Tibial nerve (tissue), 4 donors: ENCODE data around the gene ASAP3. TPM values are rescaled to one million over a fixed set of nuclear protein-coding genes. Genes with fewer than 3 reads are reported as not detected.

Experiments used
- DNase-seq, 2 donors: peaks; one replicate each; pipeline ENCODE4 v3.0.0-alpha.2; 2019; ENCODE audit warnings: low spot score in 2 of 2
- H3K27ac ChIP-seq, 4 donors: fragments of 200-600 bp; sonication (generic) in 3 of 4; one replicate each; pipeline ENCODE4 v1.5.1; 2017 to 2019; ENCODE audit warnings: mild to moderate bottlenecking in 1 of 4
- H3K27me3 ChIP-seq, 2 donors: fragments of 200-600 bp; sonication (generic) in 1 of 2; one replicate each; pipeline versions ENCODE4 v1.5.1 to v1.6.0; 2017 to 2019
- H3K36me3 ChIP-seq, 3 donors: fragments of 200-600 bp; sonication (generic); one replicate each; pipeline ENCODE4 v1.5.1; 2018 to 2019
- H3K4me1 ChIP-seq, 4 donors: fragments of 200-600 bp; sonication (generic) in 3 of 4; one replicate each; pipeline ENCODE4 v1.5.1; 2017 to 2019
- H3K4me3 ChIP-seq, 4 donors: fragments of 200-600 bp; sonication (generic) in 3 of 4; one replicate each; pipeline ENCODE4 v1.5.1; 2017 to 2019; ENCODE audit warnings: mild to moderate bottlenecking in 1 of 4, moderate library complexity in 1 of 4
- H3K9me3 ChIP-seq, 4 donors: fragments of 200-600 bp; sonication (generic) in 3 of 4; one replicate each; pipeline ENCODE4 v1.5.1; 2017 to 2019
- CTCF ChIP-seq, 5 experiments: fragments of 200-600 bp in 3 of 5; fragments of 450-650 bp in 2 of 5; sonication (generic) in 3 of 5; IDR thresholded peaks; one replicate each; pipeline ENCODE4 v1.5.1; 2016 to 2019; ENCODE audit warnings: antibody characterized with exemption in 5 of 5, mild to moderate bottlenecking in 3 of 5, moderate library complexity in 2 of 5
- EP300 ChIP-seq, 2 donors: sonication (generic); formaldehyde crosslinking; IDR thresholded peaks; one replicate each; pipeline ENCODE4 v1.6.1; 2017; ENCODE audit warnings: antibody characterized with exemption in 2 of 2, mild to moderate bottlenecking in 1 of 2
- POLR2A ChIP-seq, 2 donors: fragments of 450-650 bp; IDR thresholded peaks; one replicate each; pipeline ENCODE4 v1.6.1; 2017; ENCODE audit warnings: antibody characterized with exemption in 2 of 2, mild to moderate bottlenecking in 2 of 2, moderate library complexity in 2 of 2
- WGBS, 2 donors: methylation state at CpG; one replicate each; pipeline ENCODE4 v1.1.5; 2018; 5-methylcytosine and 5-hydroxymethylcytosine counted together
- total RNA-seq, 4 donors: library from RNA; depleted of rRNA; stranded (reverse); fragments of >200 nt; gene quantifications; one replicate each; pipeline ENCODE4 v1.1.0, GENCODE V29; 2016

Gene ASAP3
- total RNA-seq, 4 donors from 2014 or later: 79.8 to 140 (median 117) TPM

GRCh38 chr1:23441446-23442148 is 42.4 kb downstream of the ASAP3 start:
- no peak for TF ChIP-seq EP300 (IDR thresholded peaks at IDR 0.05)
- TF ChIP-seq POLR2A (IDR thresholded peaks at IDR 0.05): no peak
- no peak for TF ChIP-seq CTCF (IDR thresholded peaks at IDR 0.05)
- peaks cover 0 to 67% (median 0%) of the 10 kb centered on the region in 3 donors for H3K36me3 ChIP-seq
- H3K4me1 ChIP-seq: peaks cover 0 to 37% (median 0%) of the 10 kb centered on the region in 4 donors

DNA sequence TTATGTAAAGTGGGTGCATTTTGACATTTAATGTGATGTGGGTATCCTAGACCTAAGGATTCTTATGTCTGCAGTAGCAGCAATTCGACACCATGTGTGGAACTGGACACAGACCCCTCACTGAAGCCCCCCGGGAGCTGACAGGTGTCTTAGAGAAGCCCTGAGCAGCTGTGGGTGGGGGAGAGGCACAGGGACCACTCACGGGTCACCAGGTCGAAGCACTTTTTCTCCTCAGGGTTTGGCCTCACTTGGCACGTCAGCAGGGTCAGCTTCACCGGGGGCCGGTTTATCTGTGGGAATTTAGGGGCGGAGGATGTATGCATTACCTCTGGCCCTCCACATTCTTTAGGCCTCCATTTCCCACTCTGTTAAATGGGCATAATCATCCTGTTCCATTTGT is 45.4 kb downstream of the ASAP3 start:
- Histone ChIP-seq H3K27ac (peak overlapping the region in 1 of 4 donors; percentile 33), H3K36me3 (peaks cover 0 to 98% (median 5%) of the 10 kb centered on the region in 3 donors), H3K9me3 (no peaks in the 10 kb centered on the region), H3K4me3 (no peak overlapping the region), H3K4me1 (peaks cover 0 to 24% (median 0%) of the 10 kb centered on the region in 4 donors), H3K27me3 (no peaks in the 10 kb centered on the region)
- no peak for TF ChIP-seq POLR2A (IDR thresholded peaks at IDR 0.05)
- DNase-seq: no peak
- WGBS, 2 donors: 85 to 91% methylated on average over 8 of the region's 8 CpGs

More at GRCh38 chr1:23441446-23442148, 42.4 kb downstream of the ASAP3 start:
- no peaks in the 10 kb centered on the region for H3K9me3 ChIP-seq
- no peak for DNase-seq
- WGBS, 2 donors: 68 to 76% methylated on average over 7 to 8 of the region's 8 CpGs
- peak overlapping the region in 1 of 4 donors; percentile 78 for H3K27ac ChIP-seq
- H3K4me3 ChIP-seq: no peak overlapping the region
- no peaks in the 10 kb centered on the region for H3K27me3 ChIP-seq

DNA sequence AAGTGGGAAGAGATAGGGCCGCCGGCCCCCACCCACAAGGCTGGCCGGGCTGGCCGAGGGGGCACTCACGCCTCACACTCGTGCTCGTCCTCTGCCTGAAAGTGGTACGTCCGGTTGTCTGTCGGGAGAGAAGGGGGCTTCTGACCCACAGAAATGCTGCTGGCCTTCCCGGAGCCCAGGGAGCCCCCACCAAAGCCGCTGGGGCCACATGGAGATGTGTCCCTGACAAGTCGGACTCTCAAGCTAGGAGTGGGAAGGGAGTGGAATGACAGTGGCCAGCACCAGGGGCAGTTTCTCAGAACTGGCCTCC is 46.7 kb downstream of the ASAP3 start:
- H3K27me3 ChIP-seq: no peaks in the 10 kb centered on the region
- DNase-seq: no peak
- H3K4me1 ChIP-seq: peaks cover 0 to 13% (median 0%) of the 10 kb centered on the region in 4 donors
- 73 to 81% methylated on average over 9 to 10 of the region's 13 CpGs for WGBS, 2 donors
- no peaks in the 10 kb centered on the region for H3K9me3 ChIP-seq
- H3K4me3 ChIP-seq: no peak overlapping the region
- no peak for TF ChIP-seq EP300 (IDR thresholded peaks at IDR 0.05)
- TF ChIP-seq POLR2A (IDR thresholded peaks at IDR 0.05): no peak
- no peak for TF ChIP-seq CTCF (IDR thresholded peaks at IDR 0.05)
- H3K36me3 ChIP-seq: peaks cover 0 to 100% (median 14%) of the 10 kb centered on the region in 3 donors
- peak overlapping the region in 2 of 4 donors; percentile 17 to 69 for H3K27ac ChIP-seq

DNA sequence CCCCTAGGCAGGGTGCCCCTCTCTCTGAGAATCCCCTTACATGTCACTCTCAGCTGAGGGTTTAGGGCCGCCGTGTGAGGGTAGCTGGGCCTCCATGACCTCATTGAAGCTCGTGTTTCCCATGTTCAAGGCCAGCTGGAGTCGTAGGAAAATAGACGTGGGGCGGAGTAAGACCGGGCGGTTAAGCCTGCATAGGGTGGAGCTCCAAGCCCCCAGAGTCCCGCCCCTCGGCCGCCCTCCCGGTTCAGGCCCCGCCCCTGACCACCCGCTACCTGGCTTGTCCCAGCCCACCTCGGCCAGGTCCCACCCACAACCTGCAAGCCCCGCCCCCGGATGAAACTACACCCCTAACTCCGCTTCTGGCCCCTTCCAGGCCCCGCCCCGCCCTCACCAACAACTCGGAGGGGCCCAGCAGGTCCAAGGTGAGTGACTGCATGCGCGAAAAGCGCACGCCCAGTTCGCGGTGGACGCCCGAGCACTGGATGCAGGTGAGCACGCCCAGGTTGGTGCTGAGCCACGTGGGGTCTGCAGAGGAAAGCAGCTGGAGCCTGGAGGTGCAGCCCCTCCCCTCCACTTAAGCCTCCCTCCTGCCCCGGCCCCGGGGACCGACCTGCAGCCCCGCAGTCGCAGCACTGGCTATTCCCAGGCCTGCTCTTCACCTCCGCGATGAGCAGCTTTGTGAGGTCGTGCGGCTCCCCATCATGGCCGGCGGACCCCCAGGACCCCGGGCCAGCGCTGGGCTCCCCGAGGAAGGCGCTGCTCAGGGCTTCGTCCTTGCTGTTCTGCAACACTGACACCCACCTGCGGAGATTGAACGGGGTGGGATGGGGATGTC is 47.2 kb downstream of the ASAP3 start:
- TF ChIP-seq EP300 (IDR thresholded peaks at IDR 0.05) (no peak), CTCF (IDR thresholded peaks at IDR 0.05) (no peak), POLR2A (IDR thresholded peaks at IDR 0.05) (no peak)
- Histone ChIP-seq H3K27me3 (no peaks in the 10 kb centered on the region), H3K9me3 (no peaks in the 10 kb centered on the region), H3K4me3 (no peak overlapping the region), H3K36me3 (peaks cover 0 to 100% (median 17%) of the 10 kb centered on the region in 3 donors), H3K27ac (peak overlapping the region in 3 of 4 donors; percentile 56 to 69 (median 69)), H3K4me1 (peaks cover 0 to 13% (median 0%) of the 10 kb centered on the region in 4 donors)
- DNase-seq: no peak
- 65 to 68% methylated on average over 30 to 31 of the region's 49 CpGs for WGBS, 2 donors

- Histone ChIP-seq H3K27me3 (no peaks in the 10 kb centered on the region), H3K27ac (no peak overlapping the region), H3K4me3 (no peak overlapping the region), H3K4me1 (peaks cover 0 to 8% (median 0%) of the 10 kb centered on the region in 4 donors), H3K9me3 (no peaks in the 10 kb centered on the region), H3K36me3 (peaks cover 2 to 100% (median 17%) of the 10 kb centered on the region in 3 donors)
- 80 to 84% methylated on average over 7 of the region's 7 CpGs for WGBS, 2 donors
- DNase-seq: no peak
- TF ChIP-seq CTCF (IDR thresholded peaks at IDR 0.05) (no peak), POLR2A (IDR thresholded peaks at IDR 0.05) (no peak), EP300 (IDR thresholded peaks at IDR 0.05) (no peak)
Observed at GRCh38 chr1:23434260-23434775, 49.7 kb downstream of the ASAP3 start.
